Sigmoid colon (tissue), 7 donors: ENCODE measurements around the gene CPLANE1. TPM values are rescaled to one million over a fixed set of nuclear protein-coding genes. Genes with fewer than 3 reads are reported as not detected.
"Not testable (repeated sequence)": the region's sequence is repeated elsewhere in the genome, so short reads cannot be mapped to it uniquely, and the experiment has no call there.

Experiments
- DNase-seq: peaks from one replicate; pipeline ENCODE4 v3.0.0-alpha.2; 2019
- H3K27ac ChIP-seq, 4 donors: fragments of 200-600 bp; sonication (generic); one replicate each; pipeline ENCODE4 v1.5.1; 2016 to 2019; ENCODE audit warnings: mild to moderate bottlenecking in 1 of 4
- H3K27me3 ChIP-seq, 3 donors: fragments of 200-600 bp; sonication (generic); one replicate each; pipeline ENCODE4 v1.5.1; 2019; ENCODE audit warnings: mild to moderate bottlenecking in 1 of 3
- H3K36me3 ChIP-seq, 4 donors: fragments of 200-600 bp; sonication (generic); one replicate each; pipeline ENCODE4 v1.5.1; 2016 to 2019
- H3K4me1 ChIP-seq, 4 donors: fragments of 200-600 bp; sonication (generic); one replicate each; pipeline ENCODE4 v1.5.1; 2017 to 2019
- H3K4me3 ChIP-seq, 4 donors: fragments of 200-600 bp; sonication (generic); one replicate each; pipeline ENCODE4 v1.5.1; 2017 to 2019; ENCODE audit warnings: mild to moderate bottlenecking in 2 of 4, moderate library complexity in 1 of 4
- H3K9me3 ChIP-seq, 4 donors: fragments of 200-600 bp in 3 of 4; sonication (generic) in 3 of 4; one replicate each; pipeline versions ENCODE4 v1.5.1 to v1.6.1; 2013 to 2019
- CTCF ChIP-seq, 4 experiments: fragments of 450-650 bp in 3 of 4; fragments of 200-600 bp in 1 of 4; IDR thresholded peaks; one replicate each; pipeline ENCODE4 v1.5.1; 2016 to 2019; ENCODE audit warnings: antibody characterized with exemption in 4 of 4, mild to moderate bottlenecking in 3 of 4, moderate library complexity in 2 of 4
- EP300 ChIP-seq, 4 donors: sonication (generic); formaldehyde crosslinking; IDR thresholded peaks; one replicate each; pipeline ENCODE4 v1.6.1; 2017; ENCODE audit warnings: antibody characterized with exemption in 4 of 4
- POLR2A ChIP-seq, 2 donors: fragments of 450-650 bp; IDR thresholded peaks; one replicate each; pipeline ENCODE4 v1.6.1; 2016; ENCODE audit warnings: antibody characterized with exemption in 2 of 2, mild to moderate bottlenecking in 2 of 2, moderate library complexity in 2 of 2
- POLR2AphosphoS5 ChIP-seq, 4 donors: sonication (generic); formaldehyde crosslinking; IDR thresholded peaks; one replicate each; pipeline ENCODE4 v1.6.1; 2017; ENCODE audit warnings: antibody characterized with exemption in 4 of 4
- WGBS, 2 donors: extraction: QIAGEN DNeasy Blood & Tissue Kit; methylation state at CpG; one replicate each; pipeline ENCODE4 v1.1.7; 2013; 5-methylcytosine and 5-hydroxymethylcytosine counted together
- intact Hi-C: fragments of 100-400 bp; cut with DNase I; formaldehyde crosslinking; loops from one replicate; pipeline ENCODE4 v1.15.1; 2023
- polyA plus RNA-seq, 3 donors: library from polyadenylated mRNA; stranded (reverse); fragments of 200-250 nt; gene quantifications; one replicate each; pipeline ENCODE4 v1.2.3, GENCODE V29; 2013
- total RNA-seq, 4 donors: library from RNA; depleted of rRNA; stranded (reverse); fragments of >200 nt; gene quantifications; one replicate each; pipeline ENCODE4 v1.1.0, GENCODE V29; 2016
- donor health status: healthy with polysubstance abuse.
- donor health status: Bipolar disorder and iron deficiency.
- donor health status: healthy.

The CPLANE1 gene
- total and polyA plus RNA-seq, 7 donors: 0.23 to 51.0 (median 21.8) TPM

GRCh38 chr5:37103302-37103701 lies 145.9 kb downstream of the CPLANE1 start:
- intact Hi-C loops: no loop called here
- no peaks in the 10 kb centered on the region for H3K4me1 ChIP-seq
- no peaks in the 10 kb centered on the region for H3K27me3 ChIP-seq
- H3K27ac ChIP-seq: no peak overlapping the region
- H3K36me3 ChIP-seq: peaks cover 0 to 53% (median 28%) of the 10 kb centered on the region in 4 donors
- 87 to 98% methylated on average over 2 of the region's 2 CpGs for WGBS, 2 donors
- TF ChIP-seq CTCF (IDR thresholded peaks at IDR 0.05) (no peak), EP300 (IDR thresholded peaks at IDR 0.05) (no peak), POLR2A (IDR thresholded peaks at IDR 0.05) (no peak), POLR2AphosphoS5 (IDR thresholded peaks at IDR 0.05) (no peak)
- no peak for DNase-seq
- H3K4me3 ChIP-seq: no peak overlapping the region
- peaks cover 0 to 3% (median 2%) of the 10 kb centered on the region in 4 donors for H3K9me3 ChIP-seq

GRCh38 chr5:37099267-37099666 lies 149.9 kb downstream of the CPLANE1 start:
- intact Hi-C loops, H3K4me3 ChIP-seq, H3K9me3 ChIP-seq, H3K27ac ChIP-seq, H3K4me1 ChIP-seq, DNase-seq, H3K27me3 ChIP-seq: not testable (repeated sequence)
- H3K36me3 ChIP-seq: peaks cover 0 to 13% (median 7%) of the 10 kb centered on the region in 4 donors
- 95 to 99% methylated on average over 5 of the region's 5 CpGs for WGBS, 2 donors

- H3K9me3 ChIP-seq: not testable (repeated sequence)
Observed at GRCh38 chr5:37093795-37094194, 155.4 kb downstream of the CPLANE1 start.

GRCh38 chr5:37090781-37091180 lies 158.4 kb downstream of the CPLANE1 start:
- Histone ChIP-seq H3K9me3 (no peaks in the 10 kb centered on the region), H3K27me3 (no peaks in the 10 kb centered on the region), H3K4me1 (no peaks in the 10 kb centered on the region), H3K36me3 (peaks cover 0 to 5% (median 0%) of the 10 kb centered on the region in 4 donors), H3K27ac (no peak overlapping the region), H3K4me3 (no peak overlapping the region)
- intact Hi-C loops: no loop called here
- TF ChIP-seq POLR2A (IDR thresholded peaks at IDR 0.05) (no peak), EP300 (IDR thresholded peaks at IDR 0.05) (no peak), POLR2AphosphoS5 (IDR thresholded peaks at IDR 0.05) (no peak), CTCF (IDR thresholded peaks at IDR 0.05) (no peak)
- no peak for DNase-seq
- 83 to 84% methylated on average over 2 of the region's 2 CpGs for WGBS, 2 donors

More at GRCh38 chr5:37093795-37094194, 155.4 kb downstream of the CPLANE1 start:
- intact Hi-C loops, H3K27me3 ChIP-seq, H3K4me3 ChIP-seq, H3K27ac ChIP-seq, H3K4me1 ChIP-seq, H3K36me3 ChIP-seq, DNase-seq: not testable (repeated sequence)
- WGBS, 2 donors: 17 to 53% methylated on average over 3 to 4 of the region's 4 CpGs

GRCh38 chr5:37090123-37090726 lies 159.0 kb downstream of the CPLANE1 start:
- DNase-seq: no peak
- Histone ChIP-seq H3K4me1 (no peaks in the 10 kb centered on the region), H3K4me3 (no peak overlapping the region), H3K9me3 (no peaks in the 10 kb centered on the region), H3K27ac (no peak overlapping the region), H3K27me3 (no peaks in the 10 kb centered on the region), H3K36me3 (peaks cover 0 to 9% (median under 1%) of the 10 kb centered on the region in 4 donors)
- 31 to 70% methylated on average over 7 of the region's 7 CpGs for WGBS, 2 donors
- intact Hi-C loops: no loop called here
- TF ChIP-seq EP300 (IDR thresholded peaks at IDR 0.05) (no peak), CTCF (IDR thresholded peaks at IDR 0.05) (no peak), POLR2A (IDR thresholded peaks at IDR 0.05) (no peak), POLR2AphosphoS5 (IDR thresholded peaks at IDR 0.05) (no peak)

GRCh38 chr5:37088009-37088408 lies 161.2 kb downstream of the CPLANE1 start:
- TF ChIP-seq CTCF (IDR thresholded peaks at IDR 0.05): no peak
- no peak for TF ChIP-seq POLR2A (IDR thresholded peaks at IDR 0.05)
- TF ChIP-seq EP300 (IDR thresholded peaks at IDR 0.05): no peak
- TF ChIP-seq POLR2AphosphoS5 (IDR thresholded peaks at IDR 0.05): no peak
- peaks cover 0 to 5% (median 2%) of the 10 kb centered on the region in 4 donors for H3K36me3 ChIP-seq
- H3K4me1 ChIP-seq: no peaks in the 10 kb centered on the region
- H3K27me3 ChIP-seq: no peaks in the 10 kb centered on the region
- DNase-seq: no peak
- 59 to 83% methylated on average over 6 of the region's 6 CpGs for WGBS, 2 donors
- no peak overlapping the region for H3K27ac ChIP-seq
- H3K4me3 ChIP-seq: no peak overlapping the region
- intact Hi-C loops: no loop called here
- H3K9me3 ChIP-seq: no peaks in the 10 kb centered on the region
